GM18502 (cell line): ENCODE results near the gene DOC2B.
"Not testable (repeated sequence)": the region's sequence is repeated elsewhere in the genome, so short reads cannot be mapped to it uniquely, and the experiment has no call there.

Experiments
- ATAC-seq: cut with Tn5 transposase; IDR thresholded peaks from one replicate; pipeline ENCODE4 v1.9.1; 2021; ENCODE audit warnings: mild to moderate bottlenecking; ENCODE audit not compliant: unreplicated experiment, poor library complexity

The DOC2B gene

DNA sequence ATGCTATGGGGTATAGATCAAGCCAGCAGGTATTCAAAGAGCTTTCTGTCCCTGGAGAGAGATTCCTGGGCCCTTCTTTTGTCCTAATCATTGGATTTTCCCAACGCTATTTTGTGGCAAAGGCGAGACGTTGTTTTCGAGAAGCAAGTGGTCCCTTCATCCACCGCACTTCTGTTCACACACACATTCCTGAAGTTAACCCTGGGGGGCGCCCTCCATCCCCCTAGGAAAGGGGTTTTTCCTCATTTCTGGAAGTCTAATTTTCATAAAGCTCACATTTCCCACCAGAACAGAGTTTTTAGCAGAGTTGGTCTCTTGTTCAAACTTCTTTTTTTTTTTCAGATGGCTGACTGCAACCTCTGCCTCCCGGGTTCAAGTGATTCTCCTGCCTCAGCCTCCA is 32.2 kb downstream of the DOC2B start:
- no peak for ATAC-seq

DNA sequence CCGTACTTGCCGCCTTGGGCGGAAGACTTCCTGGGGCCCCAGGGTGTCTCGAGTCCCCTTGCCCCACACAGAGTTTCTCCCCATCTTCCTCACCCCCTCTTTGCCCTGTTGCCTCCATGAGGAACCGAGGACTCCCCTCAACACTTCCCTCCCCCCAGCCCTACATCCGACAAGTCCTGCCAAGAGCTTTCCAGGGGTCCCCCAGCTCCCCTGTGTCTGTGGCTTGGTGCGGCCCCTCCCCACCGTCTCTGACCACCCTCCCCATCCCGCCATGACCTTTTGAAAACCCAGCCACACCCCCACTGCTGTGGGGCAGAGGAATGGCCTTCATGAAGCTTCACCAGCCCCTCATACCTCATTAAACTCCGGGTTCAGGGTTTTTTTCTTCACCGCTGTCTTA is 32.7 kb downstream of the DOC2B start:
- no peak for ATAC-seq

DNA sequence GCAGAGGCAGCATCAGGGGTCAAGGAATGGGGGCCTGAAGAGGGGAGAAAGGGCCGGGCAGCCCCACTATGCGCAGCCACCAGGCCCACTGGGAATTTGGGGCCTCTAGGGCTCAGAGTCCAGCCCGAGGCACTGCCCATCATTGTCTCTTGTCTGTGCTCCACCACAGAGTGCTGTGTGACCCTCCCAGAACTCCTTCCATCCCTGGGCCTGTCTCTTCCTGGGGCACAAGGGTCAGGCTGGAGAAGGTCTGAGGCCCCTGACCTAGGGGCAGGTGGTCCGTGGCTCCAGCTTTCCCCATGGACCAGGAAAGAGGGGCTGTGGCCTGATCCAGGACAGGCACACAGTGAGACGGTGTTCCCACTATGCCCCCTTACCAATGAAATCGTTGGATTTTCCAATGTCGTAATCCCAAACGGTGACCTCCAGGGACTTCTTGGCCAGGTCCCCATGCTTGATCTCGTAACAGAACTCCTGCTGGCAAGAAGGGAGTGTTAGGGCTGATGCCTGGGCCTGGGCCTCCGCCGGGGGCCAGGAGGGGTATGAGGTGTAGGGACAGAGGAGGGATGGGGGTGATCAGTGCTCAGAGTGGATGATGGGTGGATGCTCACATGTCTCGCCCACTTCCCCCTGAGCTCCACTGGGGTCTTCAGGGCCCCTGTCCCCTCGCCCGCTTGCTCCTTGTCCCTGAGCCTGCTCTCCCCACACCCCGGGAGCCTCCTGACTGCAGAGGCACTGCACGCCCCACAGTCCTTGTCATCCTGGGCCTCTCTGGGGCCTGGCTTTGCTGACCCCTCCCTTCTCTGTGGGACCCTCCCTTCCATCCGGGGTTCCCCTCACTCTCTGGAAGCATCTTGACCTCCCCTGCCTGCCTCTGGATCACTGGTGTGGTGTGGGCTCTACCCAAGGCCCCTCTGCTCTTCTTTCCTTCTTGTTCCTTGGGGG is 33.4 kb downstream of the DOC2B start:
- ATAC-seq, result no peak

DNA sequence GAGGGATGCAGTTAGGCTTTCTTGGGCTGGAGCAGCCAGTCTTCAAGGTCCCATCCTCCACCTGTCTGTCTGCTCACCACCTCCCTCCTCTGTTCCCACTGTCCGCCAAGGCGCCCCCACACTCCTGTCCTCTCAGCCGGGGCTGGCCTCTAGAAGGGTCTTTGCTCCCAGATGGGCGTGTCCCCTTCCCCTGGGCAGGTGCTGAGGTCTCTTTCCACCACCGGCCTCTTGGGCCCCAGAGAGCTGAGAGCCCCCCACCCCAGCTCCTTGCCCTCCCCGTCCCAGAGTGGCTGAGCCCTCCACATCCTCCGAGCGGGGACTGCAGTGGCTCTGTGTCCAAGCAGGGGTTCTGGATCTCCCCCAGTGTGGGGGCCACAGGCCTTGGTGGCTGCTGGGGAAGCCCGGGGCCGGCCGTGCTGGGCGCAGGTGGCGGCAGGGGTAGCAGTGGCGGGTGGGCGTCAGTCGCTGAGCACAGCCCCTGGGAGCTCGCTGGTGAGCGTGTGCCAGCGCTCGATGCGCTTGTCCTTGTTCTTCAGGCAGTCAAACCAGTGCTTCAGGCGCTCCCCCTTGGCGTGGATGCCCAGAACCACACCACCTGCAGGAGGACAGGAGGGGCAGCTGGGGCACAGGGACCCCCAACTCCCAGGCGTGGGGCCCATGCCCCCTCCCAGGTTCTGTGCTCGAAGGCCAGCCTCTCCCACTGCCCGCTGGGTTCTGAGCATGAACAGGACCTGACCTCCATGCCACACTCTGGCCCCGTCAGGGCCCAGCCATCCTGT is 34.3 kb downstream of the DOC2B start:
- no peak for ATAC-seq

DNA sequence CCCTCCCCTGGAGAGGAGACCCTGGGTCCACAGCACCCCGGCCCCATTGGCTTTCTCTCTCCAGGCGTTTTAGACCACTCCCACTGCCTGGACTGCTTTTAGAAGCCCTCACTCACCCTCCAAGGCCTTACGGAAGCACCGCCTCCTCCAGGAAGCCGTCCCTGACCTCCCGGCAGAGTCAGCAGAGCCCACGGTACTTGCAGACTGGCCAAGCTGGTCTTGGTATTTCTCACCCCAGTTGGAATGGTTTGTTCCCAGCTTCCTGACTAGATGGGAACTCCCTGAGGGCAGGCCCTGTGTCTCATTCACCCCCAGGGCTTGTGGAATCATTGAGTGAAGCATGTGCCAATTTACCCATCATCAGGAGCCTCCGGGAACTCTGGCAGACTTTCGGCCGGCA is 34.9 kb downstream of the DOC2B start:
- no peak for ATAC-seq

DNA sequence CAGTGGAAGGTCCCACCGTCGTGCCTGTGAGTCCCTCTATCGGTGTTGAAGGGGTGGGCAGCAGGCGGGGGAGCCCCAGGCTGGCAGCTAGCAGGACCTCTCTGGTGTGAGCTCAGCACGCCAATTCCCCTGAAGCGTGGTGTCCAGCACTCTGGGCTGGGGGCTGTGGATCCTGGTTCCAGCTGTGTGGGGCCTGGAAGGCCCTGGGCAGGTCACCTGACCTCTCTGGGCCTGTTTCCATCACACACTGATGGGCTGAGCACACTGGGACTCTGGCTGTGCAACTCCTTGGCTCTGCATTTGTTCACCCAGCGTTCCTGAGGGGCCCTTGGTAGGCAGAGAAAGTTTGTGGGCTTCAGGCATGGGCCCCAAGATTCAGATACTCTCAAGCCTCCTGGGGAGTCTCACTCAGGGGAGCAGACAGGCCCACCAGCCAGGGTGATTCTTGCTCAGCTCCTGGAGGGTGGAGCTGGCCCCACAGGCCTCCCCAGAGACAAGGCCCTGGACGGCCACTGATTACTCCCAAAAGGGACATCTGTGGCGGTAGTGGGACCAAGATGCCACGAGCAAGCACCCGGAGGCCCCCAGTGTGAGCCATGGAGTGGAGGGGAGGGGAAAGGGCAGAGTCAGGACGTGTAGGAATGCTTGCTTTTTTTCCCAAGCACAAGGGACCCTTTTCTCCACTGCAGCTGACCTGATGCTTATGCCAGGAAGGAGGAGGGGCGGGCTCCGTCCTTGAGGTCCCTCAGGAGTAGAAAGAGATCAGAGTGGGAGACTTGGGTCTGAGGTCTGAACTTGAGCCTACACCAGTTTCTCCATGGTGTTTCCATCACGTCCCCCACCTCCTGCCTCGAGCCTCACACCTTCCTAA is 35.5 kb downstream of the DOC2B start:
- ATAC-seq, result no peak

DNA sequence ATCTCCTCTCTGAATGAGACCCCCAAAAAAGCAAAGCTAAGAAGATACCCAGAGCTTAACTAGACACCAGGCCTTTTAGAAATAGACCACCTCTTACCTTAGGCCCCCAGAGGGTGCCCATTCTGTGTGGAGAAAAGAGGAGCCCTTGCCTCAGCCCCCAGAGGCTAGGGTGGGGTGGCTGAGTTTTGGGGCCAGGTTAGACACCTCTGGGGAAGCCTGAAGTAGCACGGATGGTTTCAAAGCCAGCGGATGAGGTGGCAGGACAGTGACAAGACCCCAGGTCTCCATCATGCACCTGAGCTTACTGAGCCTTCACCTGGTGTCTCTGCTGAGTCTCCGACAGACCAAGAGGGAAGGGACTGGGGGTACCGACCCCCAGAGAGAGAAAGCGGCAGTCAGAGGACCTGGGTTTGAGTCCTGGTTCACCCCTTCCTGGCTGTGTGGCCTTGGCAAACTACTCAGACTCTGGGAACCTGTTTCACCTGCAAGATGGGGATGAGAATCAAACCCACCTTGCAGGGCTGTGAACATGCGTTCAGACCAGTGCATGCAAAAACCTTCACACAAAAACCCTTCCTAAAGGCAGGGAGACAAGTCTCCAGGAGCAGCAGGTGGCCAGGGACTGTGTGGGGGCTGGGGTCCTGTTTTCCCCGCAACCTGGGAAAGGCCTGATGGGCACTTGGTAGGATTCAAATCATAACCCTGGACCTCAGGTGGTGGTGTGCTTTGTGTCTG is 36.3 kb downstream of the DOC2B start:
- no peak for ATAC-seq

DNA sequence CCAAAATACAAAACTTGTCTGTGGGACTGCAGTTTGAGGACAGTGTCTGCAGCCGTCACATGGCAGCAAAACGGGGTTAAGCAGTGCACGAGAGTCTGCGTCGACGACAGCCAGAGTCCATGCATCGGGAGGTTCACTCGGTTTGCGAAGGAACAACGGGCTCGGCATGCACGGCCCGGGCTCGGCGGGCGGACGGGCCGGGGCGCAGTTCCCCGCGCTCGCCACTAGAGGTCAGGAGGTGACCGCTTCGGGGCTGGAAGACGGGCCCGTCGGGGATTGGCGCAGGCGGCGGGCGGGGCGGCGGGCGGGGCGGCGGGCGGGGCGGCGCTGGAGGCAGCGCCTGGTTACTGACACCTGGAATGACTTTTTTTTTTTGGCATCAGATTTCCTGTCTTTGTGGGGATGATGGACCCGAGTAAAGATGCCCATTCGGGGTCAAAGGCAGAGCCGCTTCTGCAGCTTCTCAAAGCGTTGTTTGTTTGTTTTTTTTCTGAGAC is 37.6 kb downstream of the DOC2B start:
- no peak for ATAC-seq

DNA sequence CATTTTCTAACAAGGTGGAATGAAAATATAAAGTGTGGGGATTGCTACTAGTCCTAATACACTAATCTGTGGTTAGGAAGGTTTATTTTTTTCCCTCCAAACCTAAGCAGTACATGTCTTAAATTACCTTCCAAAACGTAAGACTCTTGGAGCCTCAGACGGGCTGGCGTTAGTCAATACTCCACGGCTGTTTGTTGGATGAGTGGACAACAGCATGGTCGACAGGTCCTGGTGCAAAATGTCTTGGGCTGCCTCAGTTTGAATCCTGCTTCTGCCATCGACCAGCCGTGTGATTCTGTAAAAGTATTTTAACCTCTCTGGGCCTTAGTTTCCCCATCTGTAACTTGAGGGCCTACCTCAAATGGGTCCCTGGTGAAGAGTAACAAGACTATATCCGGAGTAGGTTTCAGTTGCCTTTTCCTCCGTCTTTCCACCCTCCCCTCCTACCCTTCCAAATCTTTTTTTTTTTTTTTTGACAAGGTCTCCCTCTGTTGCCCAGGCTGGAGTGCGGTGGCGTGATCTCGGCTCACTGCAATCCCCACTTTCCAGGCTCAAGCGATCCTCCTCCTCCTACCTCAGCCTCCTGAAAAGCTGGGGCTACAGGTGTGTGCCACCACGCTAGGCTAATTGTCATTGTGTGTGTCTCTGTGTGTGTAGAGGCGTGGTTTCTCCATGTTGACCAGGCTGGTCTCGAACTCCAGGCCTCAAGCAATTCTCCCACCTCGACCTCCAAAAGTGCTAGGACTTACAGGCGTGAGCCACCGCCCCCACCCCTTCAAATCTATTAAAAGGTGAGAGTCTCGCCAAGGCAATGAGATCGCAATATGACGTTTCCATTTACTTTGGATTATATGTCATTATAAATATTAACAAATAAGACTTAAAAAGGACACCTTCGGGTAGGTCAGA is 38.3 kb downstream of the DOC2B start:
- ATAC-seq, result no peak

DNA sequence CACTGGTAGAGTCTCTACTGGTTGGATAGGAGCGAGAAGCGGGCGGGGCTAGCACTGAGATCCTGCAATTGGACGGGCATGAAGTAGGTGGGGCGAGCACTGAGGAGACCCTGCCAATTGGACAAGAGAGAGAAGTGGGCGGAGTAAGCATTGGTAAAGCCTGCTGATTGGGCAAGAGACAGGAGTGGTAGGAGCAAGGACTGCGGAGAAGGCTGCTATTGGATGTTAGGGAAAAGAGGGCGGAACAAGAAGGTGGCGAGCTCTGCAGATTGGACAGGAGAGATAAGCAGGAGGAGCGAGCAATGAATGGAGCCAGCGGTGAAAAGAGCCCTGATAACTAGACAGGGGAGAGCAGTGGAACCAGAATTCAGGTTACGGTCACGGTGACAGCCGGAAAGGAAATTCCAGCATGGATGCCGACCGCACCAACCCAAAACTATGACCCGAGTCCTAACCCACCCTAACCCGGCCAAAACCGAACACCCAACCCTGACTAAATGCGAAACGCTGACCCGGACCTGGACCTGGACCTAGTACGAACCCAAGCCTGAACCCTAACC is 39.3 kb downstream of the DOC2B start:
- ATAC-seq, result no peak

DNA sequence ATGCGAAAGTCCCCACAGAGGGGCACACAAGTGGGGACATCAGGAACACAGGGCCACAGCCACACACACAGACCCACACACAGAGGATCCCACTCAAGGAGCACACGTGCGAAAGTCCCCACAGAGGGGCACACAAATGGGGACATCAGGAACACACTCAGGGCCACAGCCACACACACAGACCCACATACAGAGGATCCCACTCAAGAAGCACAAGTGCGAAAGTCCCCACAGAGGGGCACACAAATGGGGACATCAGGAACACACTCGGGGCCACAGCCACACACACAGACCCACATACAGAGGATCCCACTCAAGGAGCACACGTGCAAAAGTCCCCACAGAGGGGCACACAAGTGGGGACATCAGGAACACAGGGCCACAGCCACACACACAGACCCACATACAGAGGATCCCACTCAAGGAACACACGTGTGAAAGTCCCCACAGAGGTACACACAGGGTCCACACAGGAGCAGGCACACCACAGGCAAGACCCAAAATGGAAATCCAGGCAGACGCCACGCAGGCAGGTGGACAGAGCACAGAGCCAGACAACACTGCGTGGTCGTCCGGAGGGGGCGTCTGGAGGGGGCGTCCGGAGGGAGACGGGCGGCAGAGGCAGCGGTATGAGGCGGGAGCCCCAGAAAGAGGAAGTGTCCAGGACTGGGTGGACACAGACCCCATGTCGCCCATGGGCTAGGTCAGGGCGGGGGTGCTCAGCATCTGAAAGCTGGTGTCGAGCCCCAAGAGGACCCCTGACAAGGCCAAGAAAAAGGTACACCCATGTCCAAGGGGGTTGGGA is 41.8 kb downstream of the DOC2B start:
- not testable (repeated sequence) for ATAC-seq

DNA sequence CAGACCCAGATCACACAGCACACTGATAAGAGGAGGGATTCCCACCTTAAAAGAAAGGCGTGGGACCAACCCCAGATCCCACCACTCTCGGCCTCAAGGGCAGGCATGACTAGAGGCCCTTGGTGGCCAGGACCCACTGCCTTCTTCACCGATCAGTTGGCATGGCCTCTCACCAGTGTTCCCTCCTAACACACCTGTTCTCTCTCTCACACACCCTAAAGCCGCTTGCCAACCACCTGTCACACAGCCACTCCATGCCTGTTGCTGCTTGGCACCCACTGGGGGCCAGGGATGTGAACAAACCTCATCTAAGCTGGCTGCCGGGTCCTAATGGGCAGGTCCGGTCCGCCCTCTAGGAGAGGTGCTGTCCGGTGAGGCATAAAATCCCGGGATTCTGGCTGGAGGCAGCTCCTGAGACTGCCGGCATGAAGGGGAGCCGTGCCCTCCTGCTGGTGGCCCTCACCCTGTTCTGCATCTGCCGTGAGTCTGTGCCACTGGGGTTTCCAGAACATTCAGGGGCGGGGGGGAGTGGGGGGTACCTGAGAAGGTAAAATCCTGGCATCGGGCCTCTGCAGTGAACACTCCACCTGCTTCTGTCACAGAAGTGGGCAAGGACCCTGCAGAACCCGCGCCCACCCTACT is 44.2 kb downstream of the DOC2B start, which contains the start of gene SCGB1C2:
Gene SCGB1C2, plus strand, starts transcription at position 404 of the 642 bp plus-strand sequence. Its CDS starts 22 bp downstream, at position 426.
- not testable (repeated sequence) for ATAC-seq

DNA sequence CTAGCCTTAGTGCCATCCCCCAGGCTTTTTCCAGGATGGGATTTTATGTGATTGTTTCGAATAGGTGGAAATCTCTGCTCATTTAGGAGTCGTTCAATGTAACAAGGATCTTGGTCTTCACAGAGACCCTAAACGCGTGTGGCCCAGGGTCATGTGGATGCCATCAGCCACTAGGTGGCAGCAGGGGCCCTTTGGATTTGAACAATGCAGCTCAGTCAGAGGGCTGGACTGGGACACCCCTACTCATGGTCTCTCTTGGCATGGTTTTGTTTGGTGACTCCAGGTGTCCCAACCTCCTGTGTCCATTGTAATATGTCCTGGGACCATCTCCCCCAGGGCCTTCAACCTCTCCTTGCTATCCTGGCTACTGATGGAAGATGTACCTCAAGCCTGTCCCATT is 44.9 kb downstream of the DOC2B start:
- peak; percentile 56 for ATAC-seq

DNA sequence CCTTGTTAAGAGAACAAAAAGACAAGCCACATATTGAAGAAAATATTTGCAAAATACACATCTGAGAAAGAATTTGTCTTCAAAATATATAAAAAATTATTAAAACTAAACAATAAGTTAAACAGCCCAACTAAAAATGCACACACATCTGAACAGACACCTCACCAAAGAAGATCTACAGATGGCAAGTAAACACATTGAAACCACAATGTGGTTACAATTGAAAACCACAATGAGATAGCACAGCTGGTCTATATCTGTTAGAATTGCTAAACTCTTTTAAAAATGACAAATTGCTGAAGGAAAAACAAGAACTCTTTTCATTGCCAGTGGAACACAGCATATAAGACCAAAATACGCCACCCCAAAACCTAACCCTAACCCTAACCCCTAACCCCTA is 45.6 kb downstream of the DOC2B start:
- ATAC-seq, result not testable (repeated sequence)

DNA sequence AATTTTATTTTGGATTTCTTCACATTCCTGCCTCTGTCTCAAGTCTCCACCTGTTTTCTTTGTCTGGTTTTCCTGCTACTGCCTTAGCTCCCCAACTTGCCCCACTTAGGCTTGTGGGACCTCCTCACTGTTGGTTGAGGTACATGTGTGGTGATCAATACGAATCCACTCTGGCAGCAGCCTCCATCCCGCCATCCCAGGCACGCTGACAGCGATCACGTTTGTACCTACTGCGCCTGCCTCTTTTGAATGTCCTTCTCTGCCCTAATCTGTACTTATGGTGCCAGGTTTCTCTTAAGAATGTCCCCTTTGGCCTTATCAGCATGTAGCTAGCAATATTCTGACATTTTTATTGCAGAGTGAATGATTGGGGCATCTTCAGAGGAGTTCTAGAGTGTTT is 46.4 kb downstream of the DOC2B start:
- ATAC-seq, result not testable (repeated sequence)

DNA sequence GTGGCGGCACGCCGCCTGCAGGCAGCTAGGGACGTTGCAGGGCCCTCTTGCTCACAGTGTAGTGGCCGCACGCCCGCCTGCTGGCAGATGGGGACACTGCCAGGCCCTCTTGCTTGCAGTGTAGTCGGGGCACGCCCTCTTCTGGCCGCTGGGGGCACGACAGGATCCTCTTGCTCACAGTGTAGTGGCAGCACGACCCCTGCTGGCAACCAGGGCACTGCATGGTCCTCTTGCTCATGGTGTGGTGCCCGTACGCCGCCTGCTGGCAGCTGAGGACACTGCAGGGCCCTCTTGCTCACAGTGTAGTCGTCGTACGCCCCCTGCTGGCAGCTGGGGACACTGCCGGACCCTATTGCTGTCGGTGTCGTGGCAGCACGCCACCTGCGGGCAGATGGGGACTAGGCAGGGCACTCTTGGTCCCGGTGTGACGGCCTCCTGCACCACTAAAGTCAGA is 47.1 kb downstream of the DOC2B start:
- peak; percentile 89 for ATAC-seq

DNA sequence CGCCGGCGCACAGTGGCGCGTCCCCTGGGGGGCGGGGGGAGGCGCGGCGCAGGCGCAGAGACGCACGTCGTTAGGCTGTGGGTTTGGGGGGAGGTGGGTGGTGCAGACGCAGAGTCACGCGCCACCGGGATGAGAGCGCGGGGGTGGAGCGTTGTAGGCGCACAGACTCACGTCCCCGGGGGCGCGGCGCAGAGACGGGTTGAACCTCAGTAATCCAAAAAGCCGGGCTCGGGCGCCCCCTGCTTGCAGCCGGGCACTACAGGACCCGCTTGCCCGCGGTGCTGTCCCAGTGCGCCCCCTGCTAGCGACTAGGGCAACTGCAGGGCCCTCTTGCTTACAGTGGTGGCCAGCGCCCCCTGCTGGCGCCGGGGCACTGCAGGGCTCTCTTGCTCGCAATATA is 47.5 kb downstream of the DOC2B start:
- not testable (repeated sequence) for ATAC-seq
